Activated T-cell treated with anti-CD3 and anti-CD28 coated beads for 1 hour (primary cell): Measurements from ENCODE around the gene CDCA7L.

ENCODE experiments used
- DNase-seq: peaks from one replicate; pipeline ENCODE4 v3.0.0-alpha.2; 2020; ENCODE audit warnings: low read depth

CDCA7L gene

GRCh38 chr7:21945454-21946221 lies at the start of gene CDCA7L:
TSS of gene CDCA7L (minus strand) at chr7:21945899. CDS start at chr7:21945804, 95 bp downstream.
- peak; percentile 38 for DNase-seq

GRCh38 chr7:21986096-21986495 lies 40.4 kb upstream of the CDCA7L start:
- no peak for DNase-seq

GRCh38 chr7:21984042-21984441 lies 38.3 kb upstream of the CDCA7L start:
- no peak for DNase-seq

- no peak for DNase-seq
Observed at GRCh38 chr7:21983056-21983455, 37.4 kb upstream of the CDCA7L start.

GRCh38 chr7:21981524-21981923 lies 35.8 kb upstream of the CDCA7L start:
- no peak for DNase-seq

- DNase-seq: no peak
Observed at GRCh38 chr7:21980926-21981500, 35.3 kb upstream of the CDCA7L start.

GRCh38 chr7:21972397-21972784 lies 26.7 kb upstream of the CDCA7L start:
- DNase-seq: no peak

GRCh38 chr7:21971780-21972396 lies 26.2 kb upstream of the CDCA7L start:
- no peak for DNase-seq

GRCh38 chr7:21969822-21970221 lies 24.1 kb upstream of the CDCA7L start:
- DNase-seq: no peak

GRCh38 chr7:21967598-21968003 lies 21.9 kb upstream of the CDCA7L start:
- DNase-seq: peak; percentile 2

GRCh38 chr7:21966271-21966670 lies 20.6 kb upstream of the CDCA7L start:
- no peak for DNase-seq

- no peak for DNase-seq
Observed at GRCh38 chr7:21965291-21965690, 19.6 kb upstream of the CDCA7L start.

GRCh38 chr7:21962677-21963076 lies 17.0 kb upstream of the CDCA7L start:
- no peak for DNase-seq

GRCh38 chr7:21960922-21961321 lies 15.2 kb upstream of the CDCA7L start:
- DNase-seq: no peak

GRCh38 chr7:21959387-21959776 lies 13.7 kb upstream of the CDCA7L start:
- DNase-seq: no peak

GRCh38 chr7:21953781-21954180 lies 8.1 kb upstream of the CDCA7L start:
- no peak for DNase-seq

- no peak for DNase-seq
Observed at GRCh38 chr7:21948887-21949540, 3.3 kb upstream of the CDCA7L start.

- DNase-seq: no peak
Observed at GRCh38 chr7:21948364-21948763, 2.7 kb upstream of the CDCA7L start.

- no peak for DNase-seq
Observed at GRCh38 chr7:21947946-21948345, 2.2 kb upstream of the CDCA7L start.

- no peak for DNase-seq
Observed at GRCh38 chr7:21947056-21947455, 1.4 kb upstream of the CDCA7L start.

- no peak for DNase-seq
Observed at GRCh38 chr7:21946222-21946709, 567 bp upstream of the CDCA7L start.

- DNase-seq: peak; percentile 20
Observed at GRCh38 chr7:21944616-21945453, 864 bp downstream of the CDCA7L start.
